ENCODE data around the gene VWA3A.
"Not testable (repeated sequence)": the region's sequence is repeated elsewhere in the genome, so short reads cannot be mapped to it uniquely, and the experiment has no call there.

The VWA3A gene

DNA sequence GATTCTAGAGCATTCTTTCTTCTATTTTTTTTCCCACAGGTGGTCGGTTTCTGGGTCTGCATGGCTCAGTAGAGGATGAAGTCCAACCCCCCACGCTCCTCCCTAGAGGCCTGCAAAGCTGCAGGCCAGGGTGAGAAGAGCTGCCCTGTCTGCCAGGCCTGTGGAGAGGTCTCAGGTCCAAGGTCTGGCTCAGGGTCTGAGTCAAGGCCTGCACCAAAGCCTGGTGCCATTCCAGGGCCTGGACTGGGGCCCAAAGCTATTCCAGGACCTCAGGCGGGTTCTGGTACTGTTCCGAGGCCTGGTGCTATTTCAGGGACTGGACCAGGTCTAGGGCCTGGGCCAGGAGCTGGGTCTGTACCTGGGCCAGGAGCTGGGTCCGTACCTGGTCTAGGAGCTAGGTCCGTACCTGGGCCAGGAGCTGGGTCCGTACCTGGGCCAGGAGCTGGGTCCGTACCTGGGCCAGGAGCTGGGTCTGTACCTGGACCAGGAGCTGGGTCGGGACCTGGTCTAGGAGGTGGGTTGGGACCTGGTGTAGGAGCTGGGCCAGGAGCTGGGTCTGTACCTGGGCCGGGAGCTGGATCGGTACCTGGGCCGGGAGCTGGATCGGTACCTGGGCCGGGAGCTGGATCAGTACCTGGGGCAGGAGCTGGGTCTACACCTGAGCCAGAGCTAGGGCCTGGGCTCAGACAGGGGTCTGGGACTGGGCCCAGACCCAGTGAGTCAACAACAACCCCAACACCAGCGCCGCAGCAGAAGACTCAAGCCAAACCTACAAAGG is 73.4 kb downstream of the VWA3A start:
- no peak for FAIRE-seq
- TF ChIP-seq SPI1 (IDR thresholded peaks at IDR 0.05; ENCODE audit: low read depth, low read length) = no peak
- no peak for TF ChIP-seq POU2F2 (IDR thresholded peaks at IDR 0.05; ENCODE audit: low read depth, low read length)
- TF ChIP-seq POLR2AphosphoS5 (IDR thresholded peaks at IDR 0.05; ENCODE audit: low read depth, low read length) = no peak
- no peak for TF ChIP-seq TAF1 (IDR thresholded peaks at IDR 0.05; ENCODE audit: low read depth, low read length)
- TF ChIP-seq POLR2A (IDR thresholded peaks at IDR 0.05; ENCODE audit: low read depth, low read length) = no peak
- no peak for TF ChIP-seq PAX5 (IDR thresholded peaks at IDR 0.05; ENCODE audit: insufficient read depth, low read length, severe bottlenecking)

DNA sequence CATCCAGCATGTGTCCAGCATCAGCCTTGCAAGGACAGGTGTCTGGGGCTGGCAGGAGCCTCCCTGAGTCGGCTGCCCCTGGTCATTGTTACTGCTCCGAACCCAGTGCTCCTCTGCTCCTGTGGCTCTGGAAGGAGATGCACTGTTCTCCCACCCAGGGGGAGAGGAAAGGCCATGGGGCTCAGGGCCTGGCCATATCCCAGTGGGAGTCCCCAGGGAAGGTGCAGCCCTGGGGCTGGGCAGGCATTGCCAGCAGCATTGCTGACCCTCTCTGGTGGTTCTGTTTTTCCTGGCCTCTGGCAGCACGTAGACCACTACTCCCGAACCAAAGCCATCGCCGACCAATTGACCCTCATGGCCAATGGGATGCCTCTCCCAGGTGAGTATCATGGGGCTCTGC is 79.6 kb downstream of the VWA3A start:
- TF ChIP-seq POLR2A (IDR thresholded peaks at IDR 0.05; ENCODE audit: low read depth, low read length) (no peak), PAX5 (IDR thresholded peaks at IDR 0.05; ENCODE audit: insufficient read depth, low read length, severe bottlenecking) (no peak), POLR2AphosphoS5 (IDR thresholded peaks at IDR 0.05; ENCODE audit: low read depth, low read length) (no peak), POU2F2 (IDR thresholded peaks at IDR 0.05; ENCODE audit: low read depth, low read length) (no peak), TAF1 (IDR thresholded peaks at IDR 0.05; ENCODE audit: low read depth, low read length) (no peak), SPI1 (IDR thresholded peaks at IDR 0.05; ENCODE audit: low read depth, low read length) (no peak)
- DNase-seq (ENCODE audit: insufficient read length, low spot score) (no peak), FAIRE-seq (no peak)

More for the DNA sequence above, 73.4 kb downstream of the VWA3A start:
- DNase-seq (ENCODE audit: insufficient read length, low spot score) = no peak

DNA sequence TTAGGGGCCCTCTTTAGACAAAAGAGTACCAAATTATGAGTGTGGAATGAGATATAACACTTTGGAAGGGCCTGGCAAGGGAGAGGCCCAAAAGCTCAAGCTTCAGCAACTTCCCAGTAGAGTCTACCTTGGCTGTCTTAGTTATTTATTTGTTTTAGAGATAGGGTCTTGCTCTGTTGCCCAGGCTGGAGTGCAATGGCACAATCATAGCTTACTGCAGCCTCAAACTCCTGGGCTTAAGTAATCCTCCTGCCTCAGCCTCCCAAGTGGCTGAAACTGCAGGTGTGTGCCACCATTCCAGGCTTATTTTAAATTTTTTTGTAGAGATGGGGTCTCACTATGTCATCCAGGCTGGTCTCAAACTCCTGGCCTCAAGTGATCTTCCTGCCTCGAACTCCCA is 80.3 kb downstream of the VWA3A start:
- not testable (repeated sequence) for FAIRE-seq; DNase-seq (ENCODE audit: insufficient read length, low spot score)

DNA sequence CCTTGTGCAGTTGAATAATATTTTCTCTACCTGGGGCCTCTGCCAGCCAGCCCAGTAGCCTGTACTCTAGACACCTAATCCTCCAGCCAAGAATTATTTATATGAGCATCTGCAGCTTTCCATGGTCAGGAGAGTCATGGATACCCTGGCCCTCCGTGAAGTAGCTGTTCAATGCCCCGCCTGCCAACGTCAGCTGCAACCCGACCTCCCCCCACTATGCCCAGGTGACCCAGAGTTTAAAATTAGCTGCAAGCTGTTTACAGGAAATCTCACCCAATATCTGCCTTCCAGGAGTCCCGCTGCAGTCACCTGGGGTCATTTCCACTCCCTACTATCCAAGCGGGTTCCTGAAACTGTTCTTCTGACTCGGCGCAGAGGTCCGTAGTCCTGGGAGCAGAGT is 82.3 kb downstream of the VWA3A start:
- no peak for TF ChIP-seq POU2F2 (IDR thresholded peaks at IDR 0.05; ENCODE audit: low read depth, low read length)
- no peak for DNase-seq (ENCODE audit: insufficient read length, low spot score)
- no peak for FAIRE-seq

DNA sequence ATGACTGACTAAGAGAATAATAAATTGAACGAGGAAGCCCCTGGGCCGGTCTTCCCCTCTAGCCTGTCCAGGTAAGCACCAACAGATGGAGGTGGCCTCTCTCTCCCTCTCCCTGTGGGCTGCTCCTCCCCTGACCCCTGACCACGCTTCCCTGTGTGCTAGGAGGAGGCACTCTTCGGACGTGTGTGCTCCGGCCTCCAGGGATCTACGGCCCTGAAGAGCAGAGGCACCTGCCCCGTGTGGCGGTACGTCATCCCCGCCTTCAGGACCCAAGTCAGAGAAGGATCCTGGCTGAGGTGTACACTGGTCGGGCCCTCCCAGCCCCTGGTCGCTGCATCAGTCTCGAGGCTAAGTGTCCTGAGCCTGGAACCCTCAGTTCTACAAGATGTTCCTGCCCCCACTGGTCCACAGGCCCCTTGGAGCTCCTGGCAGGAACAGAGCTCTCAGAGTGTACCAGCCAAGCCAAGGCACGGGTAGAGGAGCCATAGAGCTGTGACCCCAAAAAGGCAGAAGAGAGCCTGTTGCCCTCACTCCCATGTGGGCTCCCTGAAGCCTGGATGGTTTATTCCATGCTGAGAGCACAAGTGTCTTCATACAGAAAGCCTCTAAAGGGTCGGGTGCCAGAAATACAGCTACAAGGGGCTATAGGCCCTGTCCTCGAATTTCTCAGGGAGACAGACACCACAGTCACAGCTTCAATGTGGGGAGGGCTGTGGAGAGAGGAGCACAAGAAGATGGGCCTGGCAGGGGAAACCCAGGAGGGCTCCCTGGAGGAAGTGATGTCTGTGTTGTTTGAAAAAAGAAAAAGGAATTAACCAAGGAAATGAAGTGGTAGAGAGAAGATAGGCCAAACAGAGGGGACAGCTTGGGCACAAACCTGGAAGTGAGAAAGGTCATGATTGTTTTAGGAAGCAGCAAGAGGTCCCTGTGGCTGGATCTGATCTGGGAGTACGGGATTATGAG is 85.9 kb downstream of the VWA3A start:
- FAIRE-seq = no peak
- no peak for DNase-seq (ENCODE audit: insufficient read length, low spot score)
- no peak for TF ChIP-seq TAF1 (IDR thresholded peaks at IDR 0.05; ENCODE audit: low read depth, low read length)
- no peak for TF ChIP-seq POLR2AphosphoS5 (IDR thresholded peaks at IDR 0.05; ENCODE audit: low read depth, low read length)
- TF ChIP-seq POU2F2 (IDR thresholded peaks at IDR 0.05; ENCODE audit: low read depth, low read length) = no peak
- no peak for TF ChIP-seq PAX5 (IDR thresholded peaks at IDR 0.05; ENCODE audit: insufficient read depth, low read length, severe bottlenecking)
- no peak for TF ChIP-seq SPI1 (IDR thresholded peaks at IDR 0.05; ENCODE audit: low read depth, low read length)
- no peak for TF ChIP-seq POLR2A (IDR thresholded peaks at IDR 0.05; ENCODE audit: low read depth, low read length)

DNA sequence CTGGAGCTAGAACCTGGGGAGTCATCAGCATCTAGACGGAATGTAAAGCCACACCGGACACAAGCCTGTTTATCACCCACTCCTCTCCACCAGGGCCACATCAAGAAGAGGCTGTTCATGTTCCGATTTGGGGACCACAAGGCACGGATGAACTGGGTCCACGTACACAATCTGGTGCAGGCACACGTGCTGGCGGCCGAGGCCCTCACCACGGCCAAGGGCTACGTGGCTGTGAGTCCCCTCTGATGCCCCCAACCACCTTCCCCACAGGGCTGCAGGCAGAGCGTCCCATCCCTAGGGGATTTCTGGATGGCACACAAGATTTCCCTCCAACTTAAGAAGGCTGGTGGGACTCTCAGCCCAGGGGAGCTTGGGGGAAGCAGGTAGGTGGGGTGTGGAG is 89.1 kb downstream of the VWA3A start:
- FAIRE-seq = no peak
- TF ChIP-seq PAX5 (IDR thresholded peaks at IDR 0.05; ENCODE audit: insufficient read depth, low read length, severe bottlenecking) (no peak), SPI1 (IDR thresholded peaks at IDR 0.05; ENCODE audit: low read depth, low read length) (no peak), POLR2AphosphoS5 (IDR thresholded peaks at IDR 0.05; ENCODE audit: low read depth, low read length) (no peak), POU2F2 (IDR thresholded peaks at IDR 0.05; ENCODE audit: low read depth, low read length) (no peak)
- DNase-seq (ENCODE audit: insufficient read length, low spot score) = no peak

DNA sequence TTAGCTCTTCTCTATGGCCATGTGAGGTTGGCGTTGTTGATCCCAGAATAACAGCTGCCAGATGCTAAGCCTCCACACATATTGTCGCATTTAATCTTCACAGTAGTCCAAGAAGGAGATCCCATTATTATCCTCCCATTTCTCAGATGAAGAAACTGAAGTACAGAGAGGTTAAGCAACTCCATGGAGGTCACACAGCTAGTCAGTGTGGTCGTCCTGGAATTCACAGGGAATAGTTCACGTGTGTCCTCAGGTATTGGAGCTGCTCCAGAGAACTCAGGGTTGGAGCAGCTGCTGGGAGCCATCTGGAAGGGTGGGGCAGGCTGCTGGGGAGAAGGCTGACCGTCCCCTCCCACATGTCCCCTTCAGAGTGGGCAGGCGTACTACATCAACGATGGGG is 89.5 kb downstream of the VWA3A start:
- TF ChIP-seq POU2F2 (IDR thresholded peaks at IDR 0.05; ENCODE audit: low read depth, low read length) = no peak
- TF ChIP-seq TAF1 (IDR thresholded peaks at IDR 0.05; ENCODE audit: low read depth, low read length) = no peak
- TF ChIP-seq PAX5 (IDR thresholded peaks at IDR 0.05; ENCODE audit: insufficient read depth, low read length, severe bottlenecking) = no peak
- TF ChIP-seq POLR2A (IDR thresholded peaks at IDR 0.05; ENCODE audit: low read depth, low read length) = no peak
- TF ChIP-seq POLR2AphosphoS5 (IDR thresholded peaks at IDR 0.05; ENCODE audit: low read depth, low read length) = no peak
- TF ChIP-seq SPI1 (IDR thresholded peaks at IDR 0.05; ENCODE audit: low read depth, low read length) = no peak
- DNase-seq (ENCODE audit: insufficient read length, low spot score) = no peak
- FAIRE-seq = no peak

DNA sequence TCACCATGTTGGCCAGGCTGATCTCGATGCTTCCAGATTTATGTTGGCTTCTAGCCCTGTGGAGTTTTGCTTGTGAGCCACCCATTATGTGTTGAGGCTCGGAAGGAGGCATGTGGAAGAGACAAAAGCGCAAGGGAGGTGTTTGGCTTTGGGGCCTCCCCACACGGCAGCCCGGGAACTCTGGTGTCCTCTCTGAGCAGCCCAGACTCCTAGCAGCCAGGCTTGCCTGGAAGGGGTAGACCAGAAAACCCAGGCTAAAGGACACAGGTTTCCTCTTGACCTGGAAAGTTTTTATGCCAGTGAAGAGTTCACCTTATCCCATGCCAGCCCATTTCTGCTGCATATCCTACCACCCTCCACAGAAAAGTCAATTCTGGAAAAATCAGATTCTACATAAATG is 91.0 kb downstream of the VWA3A start:
- TF ChIP-seq POLR2A (IDR thresholded peaks at IDR 0.05; ENCODE audit: low read depth, low read length) (no peak), PAX5 (IDR thresholded peaks at IDR 0.05; ENCODE audit: insufficient read depth, low read length, severe bottlenecking) (no peak), POU2F2 (IDR thresholded peaks at IDR 0.05; ENCODE audit: low read depth, low read length) (no peak), TAF1 (IDR thresholded peaks at IDR 0.05; ENCODE audit: low read depth, low read length) (no peak), POLR2AphosphoS5 (IDR thresholded peaks at IDR 0.05; ENCODE audit: low read depth, low read length) (no peak), SPI1 (IDR thresholded peaks at IDR 0.05; ENCODE audit: low read depth, low read length) (no peak)
- no peak for DNase-seq (ENCODE audit: insufficient read length, low spot score)
- FAIRE-seq = no peak

DNA sequence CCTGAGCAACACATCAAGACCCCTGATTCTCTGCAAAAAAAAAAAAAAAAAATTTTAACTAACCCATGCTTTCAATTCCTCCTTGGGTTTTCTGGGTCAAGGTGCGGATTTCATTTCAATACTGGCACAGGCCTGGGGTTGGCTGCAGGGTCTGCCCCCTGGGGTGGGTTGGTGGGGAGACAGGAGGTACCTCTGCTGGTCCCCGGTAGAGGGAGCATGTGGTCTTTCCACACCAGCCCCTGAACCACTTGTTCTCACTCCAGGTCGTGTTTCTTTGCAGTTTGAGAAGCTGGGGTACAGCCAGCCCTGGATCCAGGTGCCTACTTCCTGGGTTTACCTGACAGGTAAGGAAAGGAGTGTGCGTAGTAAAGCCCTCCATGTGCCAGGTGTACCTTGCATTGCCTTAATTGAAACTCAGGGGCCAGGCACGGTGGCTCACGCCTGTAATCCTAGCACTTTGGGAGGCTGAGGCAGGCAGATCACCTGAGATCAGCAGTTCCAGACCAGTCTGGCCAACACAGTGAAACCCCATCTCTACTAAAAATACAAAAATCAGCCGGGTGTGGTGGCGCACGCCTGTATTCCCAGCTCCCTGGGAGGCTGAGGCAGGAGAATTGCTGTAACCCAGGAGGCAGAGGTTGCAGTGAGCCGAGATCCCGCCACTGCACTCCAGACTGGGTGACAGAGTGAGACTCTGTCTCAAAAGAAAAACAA is 91.7 kb downstream of the VWA3A start:
- TF ChIP-seq PAX5 (IDR thresholded peaks at IDR 0.05; ENCODE audit: insufficient read depth, low read length, severe bottlenecking) (no peak), POLR2AphosphoS5 (IDR thresholded peaks at IDR 0.05; ENCODE audit: low read depth, low read length) (no peak), SPI1 (IDR thresholded peaks at IDR 0.05; ENCODE audit: low read depth, low read length) (no peak), POU2F2 (IDR thresholded peaks at IDR 0.05; ENCODE audit: low read depth, low read length) (no peak)
- DNase-seq (ENCODE audit: insufficient read length, low spot score) = no peak
- no peak for FAIRE-seq
